ENCODE results near the gene ACP3. TPM values are rescaled to one million over a fixed set of nuclear protein-coding genes. Genes with fewer than 3 reads are reported as not detected.
"Not testable (repeated sequence)": the region's sequence is repeated elsewhere in the genome, so short reads cannot be mapped to it uniquely, and the experiment has no call there.

The ACP3 gene
- total RNA-seq, 2 experiments from 2014 or later, result not detected

GRCh38 chr3:132350814-132351213 lies 33.6 kb downstream of the ACP3 start:
- Mint-ChIP-seq H3K36me3 (ENCODE audit: low read depth) (no peaks in the 10 kb centered on the region), H3K27me3 (ENCODE audit: low read depth) (no peaks in the 10 kb centered on the region), H3K4me1 (ENCODE audit: low read depth) (peaks cover 2% of the 10 kb centered on the region), H3K27ac (no peak overlapping the region), H3K9me3 (no peaks in the 10 kb centered on the region), H3K4me3 (no peak overlapping the region)
- CTCF ChIA-PET, result interaction anchor here (0.6 to 9.1 kb wide), 5 partner anchors 11 to 322 kb away, joined by 3 to 87 read pairs (median 4); no protein-coding TSS in a partner anchor
- intact Hi-C loops (cut with micrococcal nuclease), result loop anchor here (5.0 kb wide), 3 partner anchors 306 to 1031 kb away; partner anchors contain the start of gene ACAD11
- no peak for DNase-seq

GRCh38 chr3:132351222-132351806 lies 34.1 kb downstream of the ACP3 start:
- CTCF ChIA-PET, result interaction anchor here (0.7 to 9.1 kb wide), 11 partner anchors 8 to 322 kb away, joined by 3 to 87 read pairs (median 5); no protein-coding TSS in a partner anchor
- intact Hi-C loops (cut with micrococcal nuclease), result loop anchor here (5.0 kb wide), 3 partner anchors 306 to 1031 kb away; partner anchors contain the start of gene ACAD11
- Mint-ChIP-seq H3K4me3 (no peak overlapping the region), H3K4me1 (ENCODE audit: low read depth) (peaks cover 2% of the 10 kb centered on the region), H3K27me3 (ENCODE audit: low read depth) (no peaks in the 10 kb centered on the region), H3K36me3 (ENCODE audit: low read depth) (no peaks in the 10 kb centered on the region), H3K9me3 (no peaks in the 10 kb centered on the region), H3K27ac (no peak overlapping the region)
- DNase-seq, result no peak

- H3K27me3 Mint-ChIP-seq (ENCODE audit: low read depth), result no peaks in the 10 kb centered on the region
- intact Hi-C loops (cut with micrococcal nuclease), result loop anchor here (1.0 to 5.0 kb wide), 7 partner anchors 47 to 1030 kb away; partner anchors contain the start of genes ACAD11 and DNAJC13
- peaks cover 2% of the 10 kb centered on the region for H3K4me1 Mint-ChIP-seq (ENCODE audit: low read depth)
- H3K4me3 Mint-ChIP-seq, result no peak overlapping the region
- peak; percentile 84 for DNase-seq
- no peaks in the 10 kb centered on the region for H3K36me3 Mint-ChIP-seq (ENCODE audit: low read depth)
- H3K9me3 Mint-ChIP-seq, result no peaks in the 10 kb centered on the region
- no peak overlapping the region for H3K27ac Mint-ChIP-seq
- CTCF ChIA-PET, result interaction anchor here (0.7 to 9.1 kb wide), 10 partner anchors 8 to 290 kb away, joined by 3 to 87 read pairs (median 6); no protein-coding TSS in a partner anchor
Observed at GRCh38 chr3:132352556-132353143, 35.4 kb downstream of the ACP3 start.

- Mint-ChIP-seq H3K27ac (no peak overlapping the region), H3K36me3 (ENCODE audit: low read depth) (no peaks in the 10 kb centered on the region), H3K27me3 (ENCODE audit: low read depth) (no peaks in the 10 kb centered on the region), H3K4me3 (no peak overlapping the region), H3K4me1 (ENCODE audit: low read depth) (peaks cover 2% of the 10 kb centered on the region), H3K9me3 (no peaks in the 10 kb centered on the region)
- DNase-seq, result no peak
- intact Hi-C loops (cut with micrococcal nuclease), result loop anchor here (5.0 kb wide), 3 partner anchors 302 to 1027 kb away; partner anchors contain the start of gene ACAD11
- CTCF ChIA-PET, result no interaction called here
Observed at GRCh38 chr3:132354916-132355702, 37.9 kb downstream of the ACP3 start.

- DNase-seq, result no peak
- CTCF ChIA-PET, result interaction anchor here (0.6 to 1.0 kb wide), 2 partner anchors 263 to 296 kb away, joined by 3 read pairs; no protein-coding TSS in a partner anchor
- H3K9me3 Mint-ChIP-seq, result no peaks in the 10 kb centered on the region
- H3K36me3 Mint-ChIP-seq (ENCODE audit: low read depth), result no peaks in the 10 kb centered on the region
- intact Hi-C loops (cut with micrococcal nuclease), result no loop called here
- no peak overlapping the region for H3K4me3 Mint-ChIP-seq
- no peak overlapping the region for H3K27ac Mint-ChIP-seq
- peaks cover 2% of the 10 kb centered on the region for H3K4me1 Mint-ChIP-seq (ENCODE audit: low read depth)
- no peaks in the 10 kb centered on the region for H3K27me3 Mint-ChIP-seq (ENCODE audit: low read depth)
Observed at GRCh38 chr3:132356568-132356967, 39.4 kb downstream of the ACP3 start.

GRCh38 chr3:132360717-132361116 lies 43.5 kb downstream of the ACP3 start:
- Mint-ChIP-seq H3K36me3 (ENCODE audit: low read depth) (no peaks in the 10 kb centered on the region), H3K4me1 (ENCODE audit: low read depth) (no peaks in the 10 kb centered on the region), H3K9me3 (no peaks in the 10 kb centered on the region), H3K27ac (no peak overlapping the region), H3K4me3 (no peak overlapping the region), H3K27me3 (ENCODE audit: low read depth) (no peaks in the 10 kb centered on the region)
- DNase-seq, result no peak
- intact Hi-C loops (cut with micrococcal nuclease), result no loop called here
- CTCF ChIA-PET, result interaction anchor here (1.5 to 2.2 kb wide), 2 partner anchors 9 to 11 kb away, joined by 6 to 7 read pairs; no protein-coding TSS in a partner anchor

- H3K36me3 Mint-ChIP-seq (ENCODE audit: low read depth), result no peaks in the 10 kb centered on the region
- DNase-seq, result no peak
- no peaks in the 10 kb centered on the region for H3K4me1 Mint-ChIP-seq (ENCODE audit: low read depth)
- CTCF ChIA-PET, result interaction anchor here (2.2 kb wide), 1 partner anchor 13 kb away, joined by 7 read pairs; no protein-coding TSS in a partner anchor
- no peak overlapping the region for H3K27ac Mint-ChIP-seq
- H3K4me3 Mint-ChIP-seq, result no peak overlapping the region
- intact Hi-C loops (cut with micrococcal nuclease), result no loop called here
- no peaks in the 10 kb centered on the region for H3K27me3 Mint-ChIP-seq (ENCODE audit: low read depth)
- no peaks in the 10 kb centered on the region for H3K9me3 Mint-ChIP-seq
Observed at GRCh38 chr3:132362329-132362728, 45.1 kb downstream of the ACP3 start.

GRCh38 chr3:132368515-132368914 lies 51.3 kb downstream of the ACP3 start:
- DNase-seq, result no peak
- CTCF ChIA-PET, result interaction anchor here (0.6 to 0.9 kb wide), 3 partner anchors 17 to 30 kb away, joined by 3 to 4 read pairs (median 4); no protein-coding TSS in a partner anchor
- no peak overlapping the region for H3K27ac Mint-ChIP-seq

GRCh38 chr3:132368962-132369361 lies 51.8 kb downstream of the ACP3 start:
- intact Hi-C loops (cut with micrococcal nuclease), result no loop called here
- H3K27ac Mint-ChIP-seq, result no peak overlapping the region
- CTCF ChIA-PET, result interaction anchor here (0.8 to 0.9 kb wide), 2 partner anchors 17 to 29 kb away, joined by 3 to 4 read pairs; no protein-coding TSS in a partner anchor
- DNase-seq, result no peak
- no peaks in the 10 kb centered on the region for H3K4me1 Mint-ChIP-seq (ENCODE audit: low read depth)
- no peaks in the 10 kb centered on the region for H3K36me3 Mint-ChIP-seq (ENCODE audit: low read depth)
- H3K4me3 Mint-ChIP-seq, result no peak overlapping the region
- no peaks in the 10 kb centered on the region for H3K27me3 Mint-ChIP-seq (ENCODE audit: low read depth)
- peaks cover 2% of the 10 kb centered on the region for H3K9me3 Mint-ChIP-seq

More at GRCh38 chr3:132368515-132368914, 51.3 kb downstream of the ACP3 start:
- Mint-ChIP-seq H3K4me3 (no peak overlapping the region), H3K27me3 (ENCODE audit: low read depth) (no peaks in the 10 kb centered on the region), H3K36me3 (ENCODE audit: low read depth) (no peaks in the 10 kb centered on the region), H3K4me1 (ENCODE audit: low read depth) (no peaks in the 10 kb centered on the region), H3K9me3 (peaks cover 2% of the 10 kb centered on the region)
- intact Hi-C loops (cut with micrococcal nuclease), result no loop called here

- DNase-seq; H3K9me3 Mint-ChIP-seq; intact Hi-C loops (cut with micrococcal nuclease); H3K4me1 Mint-ChIP-seq (ENCODE audit: low read depth); H3K36me3 Mint-ChIP-seq (ENCODE audit: low read depth); H3K4me3 Mint-ChIP-seq; H3K27ac Mint-ChIP-seq: not testable (repeated sequence)
- peaks cover 16% of the 10 kb centered on the region for H3K27me3 Mint-ChIP-seq (ENCODE audit: low read depth)
- CTCF ChIA-PET, result interaction anchor here (0.6 kb wide), 1 partner anchor 267 kb away, joined by 4 read pairs; no protein-coding TSS in a partner anchor
Observed at GRCh38 chr3:132376945-132377354, 59.7 kb downstream of the ACP3 start.

GRCh38 chr3:132378048-132378762 lies 61.0 kb downstream of the ACP3 start:
- Mint-ChIP-seq H3K9me3 (peaks cover 2% of the 10 kb centered on the region), H3K27me3 (ENCODE audit: low read depth) (peaks cover 16% of the 10 kb centered on the region), H3K27ac (no peak overlapping the region), H3K36me3 (ENCODE audit: low read depth) (no peaks in the 10 kb centered on the region), H3K4me1 (ENCODE audit: low read depth) (no peaks in the 10 kb centered on the region), H3K4me3 (no peak overlapping the region)
- DNase-seq, result no peak
- intact Hi-C loops (cut with micrococcal nuclease), result no loop called here
- CTCF ChIA-PET, result interaction anchor here (0.7 kb wide), 1 partner anchor 113 kb away, joined by 4 read pairs; no protein-coding TSS in a partner anchor

Measured in activated naive CD4-positive, alpha-beta T cell treated with anti-CD3 and anti-CD28 coated beads for 36 hours (primary cell).